Skeletal muscle tissue (tissue), 4 donors: ENCODE measurements around the gene NFXL1. TPM values are rescaled to one million over a fixed set of nuclear protein-coding genes. Genes with fewer than 3 reads are reported as not detected.

Source experiments
- H3K27ac ChIP-seq: one replicate; pipeline ENCODE4 v1.7.0; 2013; ENCODE audit warnings: mild to moderate bottlenecking, low read depth, low read length, inconsistent platforms
- H3K27me3 ChIP-seq, 3 donors: one replicate each; pipeline ENCODE4 v1.7.0; 2013; ENCODE audit warnings: low read length in 3 of 3; ENCODE audit not compliant: control insufficient read depth in 3 of 3, insufficient read depth in 3 of 3
- H3K36me3 ChIP-seq, 3 donors: one replicate each; pipeline ENCODE4 v1.7.0; 2013; ENCODE audit warnings: low read length in 3 of 3; ENCODE audit not compliant: control insufficient read depth in 3 of 3, insufficient read depth in 3 of 3
- H3K4me1 ChIP-seq, 3 donors: one replicate each; pipeline ENCODE4 v1.7.0; 2013; ENCODE audit warnings: low read length in 3 of 3, mild to moderate bottlenecking in 3 of 3; ENCODE audit not compliant: control insufficient read depth in 3 of 3, insufficient read depth in 3 of 3
- H3K4me3 ChIP-seq, 3 donors: one replicate each; pipeline ENCODE4 v1.7.0; 2013; ENCODE audit warnings: low read length in 3 of 3
- H3K9ac ChIP-seq, 3 donors: one replicate each; pipeline ENCODE4 v1.7.0; 2013; ENCODE audit warnings: low read length in 3 of 3, mild to moderate bottlenecking in 3 of 3, moderate library complexity in 2 of 3, low read depth in 1 of 3
- H3K9me3 ChIP-seq, 3 donors: one replicate each; pipeline ENCODE4 v1.7.0; 2013; ENCODE audit warnings: low read length in 3 of 3; ENCODE audit not compliant: control insufficient read depth in 3 of 3
- total RNA-seq: library from RNA; depleted of rRNA; stranded (reverse); fragments of >200 nt; gene quantifications from one replicate; pipeline ENCODE4 v1.2.3, GENCODE V29; 2014
- donor health status: Osteomylitis.

NFXL1 gene
- total RNA-seq, 1 donor from 2014 or later, result 7.8 TPM

DNA sequence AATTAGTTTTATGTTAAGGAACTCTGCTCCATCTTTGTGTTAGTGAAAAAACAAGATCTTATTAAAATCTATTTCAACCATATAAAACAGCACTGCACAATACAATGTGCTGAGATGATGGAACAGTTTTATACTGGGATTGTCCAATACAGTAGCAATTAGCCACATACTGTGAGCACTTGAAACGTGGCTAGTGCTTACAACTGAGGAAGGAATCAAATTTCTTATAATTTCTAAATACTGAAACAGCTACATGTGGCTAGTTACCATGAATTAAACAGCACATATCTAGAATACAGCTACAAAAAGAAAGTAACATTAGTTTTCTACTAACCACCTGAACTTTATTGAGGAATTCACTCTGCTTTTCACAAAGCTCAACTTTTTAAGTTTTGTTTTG is 14.7 kb downstream of the NFXL1 start:
- Histone ChIP-seq H3K9me3 (no peaks in the 10 kb centered on the region), H3K9ac (no peak overlapping the region), H3K36me3 (peaks cover 9 to 47% (median 33%) of the 10 kb centered on the region in 3 donors), H3K27ac (no peak overlapping the region), H3K4me3 (no peak overlapping the region), H3K27me3 (no peaks in the 10 kb centered on the region), H3K4me1 (no peaks in the 10 kb centered on the region)

GRCh38 chr4:47891928-47892327 is 22.5 kb downstream of the NFXL1 start:
- H3K36me3 ChIP-seq, result peaks cover 18 to 49% (median 39%) of the 10 kb centered on the region in 3 donors
- H3K4me3 ChIP-seq, result no peak overlapping the region
- no peaks in the 10 kb centered on the region for H3K4me1 ChIP-seq
- no peak overlapping the region for H3K27ac ChIP-seq
- H3K9me3 ChIP-seq, result no peaks in the 10 kb centered on the region
- H3K27me3 ChIP-seq, result no peaks in the 10 kb centered on the region
- H3K9ac ChIP-seq, result no peak overlapping the region

GRCh38 chr4:47882228-47882627 is 32.2 kb downstream of the NFXL1 start:
- H3K9me3 ChIP-seq, result no peaks in the 10 kb centered on the region
- H3K36me3 ChIP-seq, result peaks cover 20 to 61% (median 45%) of the 10 kb centered on the region in 3 donors
- H3K27ac ChIP-seq, result no peak overlapping the region
- H3K27me3 ChIP-seq, result no peaks in the 10 kb centered on the region
- H3K4me3 ChIP-seq, result no peak overlapping the region
- H3K9ac ChIP-seq, result no peak overlapping the region
- H3K4me1 ChIP-seq, result no peaks in the 10 kb centered on the region

GRCh38 chr4:47879458-47879857 is 34.9 kb downstream of the NFXL1 start:
- H3K36me3 ChIP-seq, result peaks cover 13 to 58% (median 49%) of the 10 kb centered on the region in 3 donors

GRCh38 chr4:47876784-47877546 is 37.4 kb downstream of the NFXL1 start:
- no peaks in the 10 kb centered on the region for H3K27me3 ChIP-seq
- no peak overlapping the region for H3K4me3 ChIP-seq
- H3K36me3 ChIP-seq, result peaks cover 17 to 53% (median 49%) of the 10 kb centered on the region in 3 donors
- H3K4me1 ChIP-seq, result no peaks in the 10 kb centered on the region
- H3K27ac ChIP-seq, result no peak overlapping the region
- no peak overlapping the region for H3K9ac ChIP-seq
- H3K9me3 ChIP-seq, result peaks cover 0 to 3% (median 2%) of the 10 kb centered on the region in 3 donors

More at GRCh38 chr4:47879458-47879857, 34.9 kb downstream of the NFXL1 start:
- H3K9ac ChIP-seq, result no peak overlapping the region
- no peak overlapping the region for H3K27ac ChIP-seq
- no peaks in the 10 kb centered on the region for H3K27me3 ChIP-seq
- no peak overlapping the region for H3K4me3 ChIP-seq
- no peaks in the 10 kb centered on the region for H3K9me3 ChIP-seq
- H3K4me1 ChIP-seq, result no peaks in the 10 kb centered on the region

DNA sequence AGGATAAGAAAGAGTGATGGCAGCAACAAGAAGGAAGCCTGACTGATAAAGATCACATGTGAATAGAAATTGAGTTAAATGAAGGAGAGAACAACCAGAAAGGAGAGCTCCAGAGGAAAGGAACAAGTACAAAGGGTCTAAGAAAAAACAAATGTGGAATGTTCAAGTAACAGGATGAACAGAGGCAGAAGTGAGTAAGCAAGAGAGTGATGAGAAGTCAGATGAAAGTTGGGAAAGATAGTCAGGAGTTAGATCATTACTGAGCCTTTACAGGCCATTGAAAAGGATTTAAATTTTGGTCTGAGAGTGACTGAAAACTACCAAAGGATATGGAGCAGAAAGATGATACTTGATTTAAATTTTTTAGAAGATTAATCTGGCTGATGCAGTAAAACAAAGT is 38.1 kb downstream of the NFXL1 start:
- Histone ChIP-seq H3K27me3 (no peaks in the 10 kb centered on the region), H3K4me3 (no peak overlapping the region), H3K9me3 (peaks cover 0 to 3% (median 2%) of the 10 kb centered on the region in 3 donors), H3K27ac (no peak overlapping the region), H3K9ac (no peak overlapping the region), H3K4me1 (no peaks in the 10 kb centered on the region), H3K36me3 (peaks cover 17 to 49% (median 48%) of the 10 kb centered on the region in 3 donors)

GRCh38 chr4:47873877-47874541 is 40.4 kb downstream of the NFXL1 start:
- Histone ChIP-seq H3K27ac (no peak overlapping the region), H3K27me3 (no peaks in the 10 kb centered on the region), H3K4me1 (no peaks in the 10 kb centered on the region), H3K4me3 (no peak overlapping the region), H3K36me3 (peaks cover 17 to 46% (median 45%) of the 10 kb centered on the region in 3 donors), H3K9ac (no peak overlapping the region), H3K9me3 (peaks cover 0 to 3% (median 2%) of the 10 kb centered on the region in 3 donors)

DNA sequence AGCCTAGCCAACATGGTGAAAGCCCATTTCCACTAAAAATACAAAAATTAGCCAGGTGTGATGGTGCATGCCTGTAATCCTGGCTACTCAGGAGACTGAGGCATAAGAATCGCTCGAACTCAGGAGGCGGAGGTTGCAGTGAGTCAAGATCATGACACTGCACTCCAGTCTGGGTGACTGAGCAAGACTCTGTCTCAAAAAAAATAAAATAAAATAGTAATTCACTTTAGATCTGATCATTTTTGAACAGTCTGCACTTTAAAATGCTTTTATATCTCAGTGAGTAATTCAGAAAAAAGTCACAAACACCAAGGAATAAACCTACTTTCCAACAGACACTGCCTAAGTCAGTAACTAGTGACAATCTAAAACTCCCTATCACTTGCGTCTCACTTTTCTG is 50.9 kb downstream of the NFXL1 start:
- H3K27ac ChIP-seq, result no peak overlapping the region
- no peaks in the 10 kb centered on the region for H3K27me3 ChIP-seq
- H3K9me3 ChIP-seq, result no peaks in the 10 kb centered on the region
- no peak overlapping the region for H3K4me3 ChIP-seq
- H3K4me1 ChIP-seq, result no peaks in the 10 kb centered on the region
- H3K9ac ChIP-seq, result no peak overlapping the region
- H3K36me3 ChIP-seq, result peaks cover 0 to 5% (median 4%) of the 10 kb centered on the region in 3 donors

GRCh38 chr4:47862297-47862696 is 52.1 kb downstream of the NFXL1 start:
- Histone ChIP-seq H3K4me3 (no peak overlapping the region), H3K4me1 (no peaks in the 10 kb centered on the region), H3K9ac (no peak overlapping the region), H3K27me3 (no peaks in the 10 kb centered on the region), H3K27ac (no peak overlapping the region), H3K9me3 (no peaks in the 10 kb centered on the region), H3K36me3 (peaks cover 0 to 4% (median 2%) of the 10 kb centered on the region in 3 donors)

- H3K27ac ChIP-seq, result no peak overlapping the region
- H3K27me3 ChIP-seq, result no peaks in the 10 kb centered on the region
- H3K9ac ChIP-seq, result no peak overlapping the region
- no peaks in the 10 kb centered on the region for H3K9me3 ChIP-seq
- H3K4me1 ChIP-seq, result no peaks in the 10 kb centered on the region
- no peak overlapping the region for H3K4me3 ChIP-seq
- H3K36me3 ChIP-seq, result peaks cover 0 to 2% (median 0%) of the 10 kb centered on the region in 3 donors
These were observed 54.1 kb downstream of the NFXL1 start for GRCh38 chr4:47860305-47860704.
